Right lobe of liver (tissue), 6 donors: ENCODE measurements around the gene PEX5. TPM values are rescaled to one million over a fixed set of nuclear protein-coding genes. Genes with fewer than 3 reads are reported as not detected.
"Not testable (repeated sequence)": the region's sequence is repeated elsewhere in the genome, so short reads cannot be mapped to it uniquely, and the experiment has no call there.

Experiments used
- ATAC-seq, 4 donors: fragments of 200-7000 bp; cut with Tn5 transposase; one replicate each; pipeline ENCODE4 v1.9.1; 2020; ENCODE audit warnings: mild to moderate bottlenecking in 4 of 4, moderate library complexity in 4 of 4
- DNase-seq, 3 donors: peaks; one replicate each; pipeline ENCODE4 v3.0.0-alpha.2; 2020
- H3K27ac ChIP-seq, 3 donors: fragments of 200-600 bp; one replicate each; pipeline ENCODE4 v1.8.0; 2022
- H3K27me3 ChIP-seq, 2 donors: fragments of 200-600 bp; one replicate each; pipeline ENCODE4 v1.8.0; 2022
- H3K36me3 ChIP-seq, 4 donors: fragments of 200-600 bp; sonication (generic) in 1 of 4; one replicate each; pipeline versions ENCODE4 v1.5.1 to v1.8.0; 2017 to 2022; ENCODE audit warnings: control low read depth in 1 of 4
- H3K4me1 ChIP-seq, 4 donors: fragments of 200-600 bp; sonication (generic) in 1 of 4; one replicate each; pipeline versions ENCODE4 v1.5.1 to v1.8.0; 2017 to 2022; ENCODE audit warnings: control low read depth in 1 of 4
- H3K4me3 ChIP-seq, 3 donors: fragments of 200-600 bp; one replicate each; pipeline ENCODE4 v1.8.0; 2022
- H3K9me3 ChIP-seq, 4 donors: fragments of 200-600 bp; sonication (generic) in 1 of 4; one replicate each; pipeline versions ENCODE4 v1.5.1 to v1.8.0; 2017 to 2022; ENCODE audit warnings: control low read depth in 1 of 4
- CTCF ChIP-seq, 4 donors: fragments of 200-600 bp in 3 of 4; fragments of 450-650 bp in 1 of 4; IDR thresholded peaks; one replicate each; pipeline versions ENCODE4 v1.5.1 to v1.8.0; 2016 to 2022; ENCODE audit warnings: antibody characterized with exemption in 4 of 4, mild to moderate bottlenecking in 2 of 4
- POLR2A ChIP-seq: fragments of 450-650 bp; IDR thresholded peaks from one replicate; pipeline ENCODE4 v1.6.1; 2017; ENCODE audit warnings: antibody characterized with exemption, mild to moderate bottlenecking
- WGBS: methylation state at CpG from one replicate; pipeline ENCODE4 v1.1.6; 2018; ENCODE audit warnings: low coverage, low lambda C conversion rate; ENCODE audit not compliant: insufficient coverage; ENCODE audit errors: missing lambda C conversion rate; 5-methylcytosine and 5-hydroxymethylcytosine counted together
- intact Hi-C, 2 donors: fragments of 100-400 bp; cut with DNase I; formaldehyde crosslinking; loops; one replicate each; pipeline versions ENCODE4 v1.11.2 to v1.14.1; 2022
- total RNA-seq, 6 experiments: library from RNA; depleted of rRNA in 2 of 6; stranded (reverse); fragments of >200 nt in 2 of 6; fragmentation: NEBNext Ultra II Directional in 3 of 6; extraction: Animal tissue kit (Norgen Biotek cat#: 25700) in 3 of 6; gene quantifications; one replicate each; pipeline versions ENCODE4 v1.1.0 to v1.2.4, GENCODE V29; 2016 to 2023
- donor health status: DM: no; HTN: yes; CAD: no.
- donor health status: DM: no; HTN: no; CAD: no.
- donor health status: DM: no; HTN: no; CAD: no.
- donor health status: DM: no; HTN: yes; CAD: no.
- donor health status: DM: no; HTN: yes; CAD: no.

Gene PEX5
- total RNA-seq, 6 experiments from 2014 or later = 28.7 to 43.9 (median 36.2) TPM

GRCh38 chr12:7209958-7210357, 20.5 kb downstream of the PEX5 start:
- no peak for TF ChIP-seq POLR2A
- no peak for TF ChIP-seq CTCF (IDR thresholded peaks at IDR 0.05)
- Histone ChIP-seq H3K4me3 (no peak overlapping the region), H3K36me3 (peaks cover 0 to 29% (median 13%) of the 10 kb centered on the region in 4 donors), H3K27ac (no peak overlapping the region), H3K9me3 (no peaks in the 10 kb centered on the region), H3K27me3 (no peaks in the 10 kb centered on the region), H3K4me1 (no peaks in the 10 kb centered on the region)
- intact Hi-C loops = loop anchor here in 1 of 2 donors (10.0 kb wide), 1 partner anchor 255 kb away; no protein-coding TSS in a partner anchor
- no peak for DNase-seq
- ATAC-seq = no peak
- 97% methylated on average over 6 of the region's 14 CpGs for WGBS

- peaks cover 0 to 26% (median 12%) of the 10 kb centered on the region in 4 donors for H3K36me3 ChIP-seq
Observed at GRCh38 chr12:7210642-7211151, 21.2 kb downstream of the PEX5 start.

GRCh38 chr12:7212678-7213077, 23.2 kb downstream of the PEX5 start:
- H3K4me1 ChIP-seq = no peaks in the 10 kb centered on the region
- intact Hi-C loops = loop anchor here in 1 of 2 donors (10.0 kb wide), 1 partner anchor 252 kb away; no protein-coding TSS in a partner anchor
- no peak for ATAC-seq

More at GRCh38 chr12:7210642-7211151, 21.2 kb downstream of the PEX5 start:
- intact Hi-C loops = loop anchor here in 1 of 2 donors (10.0 kb wide), 1 partner anchor 254 kb away; no protein-coding TSS in a partner anchor
- 52% methylated on average over 5 of the region's 6 CpGs for WGBS
- DNase-seq = peak; percentile 31 to 78 (median 70)
- Histone ChIP-seq H3K27ac (no peak overlapping the region), H3K9me3 (no peaks in the 10 kb centered on the region), H3K27me3 (no peaks in the 10 kb centered on the region), H3K4me1 (no peaks in the 10 kb centered on the region), H3K4me3 (no peak overlapping the region)
- TF ChIP-seq CTCF (IDR thresholded peaks at IDR 0.05) (no peak), POLR2A (no peak)
- peak; percentile 76 to 91 (median 80) for ATAC-seq

GRCh38 chr12:7213745-7214144, 24.3 kb downstream of the PEX5 start:
- H3K4me1 ChIP-seq, H3K27ac ChIP-seq, H3K9me3 ChIP-seq, DNase-seq, H3K4me3 ChIP-seq, H3K27me3 ChIP-seq, ATAC-seq: not testable (repeated sequence)
- WGBS = no CpG with 5 or more reads among the region's 2 CpGs
- intact Hi-C loops = loop anchor here in 1 of 2 donors (10.0 kb wide), 1 partner anchor 251 kb away; no protein-coding TSS in a partner anchor
- H3K36me3 ChIP-seq = peaks cover 0 to 15% (median 9%) of the 10 kb centered on the region in 4 donors

More at GRCh38 chr12:7212678-7213077, 23.2 kb downstream of the PEX5 start:
- Histone ChIP-seq H3K4me3 (no peak overlapping the region), H3K36me3 (peaks cover 0 to 16% (median 10%) of the 10 kb centered on the region in 4 donors), H3K27me3 (no peaks in the 10 kb centered on the region), H3K27ac (no peak overlapping the region), H3K9me3 (no peaks in the 10 kb centered on the region)
- WGBS = no CpG with 5 or more reads among the region's 2 CpGs
- TF ChIP-seq POLR2A (no peak), CTCF (IDR thresholded peaks at IDR 0.05) (no peak)
- no peak for DNase-seq

- DNase-seq (no peak), ATAC-seq (peak in 2 of 4 donors; percentile 19 to 43)
- H3K27ac ChIP-seq = no peak overlapping the region
- intact Hi-C loops = loop anchor here in 1 of 2 donors (10.0 kb wide), 1 partner anchor 247 kb away; no protein-coding TSS in a partner anchor
- no peaks in the 10 kb centered on the region for H3K27me3 ChIP-seq
- TF ChIP-seq POLR2A (no peak), CTCF (IDR thresholded peaks at IDR 0.05) (no peak)
- no peaks in the 10 kb centered on the region for H3K4me1 ChIP-seq
- no peaks in the 10 kb centered on the region for H3K36me3 ChIP-seq
- H3K9me3 ChIP-seq = no peaks in the 10 kb centered on the region
- H3K4me3 ChIP-seq = no peak overlapping the region
- 35% methylated on average over 5 of the region's 7 CpGs for WGBS
Observed at GRCh38 chr12:7217475-7218069, 28.1 kb downstream of the PEX5 start.
